Measurements from ENCODE around the gene HMGCL.
A peak's percentile ranks its signal among the peaks of the same experiment; 100 is the strongest.

DNA sequence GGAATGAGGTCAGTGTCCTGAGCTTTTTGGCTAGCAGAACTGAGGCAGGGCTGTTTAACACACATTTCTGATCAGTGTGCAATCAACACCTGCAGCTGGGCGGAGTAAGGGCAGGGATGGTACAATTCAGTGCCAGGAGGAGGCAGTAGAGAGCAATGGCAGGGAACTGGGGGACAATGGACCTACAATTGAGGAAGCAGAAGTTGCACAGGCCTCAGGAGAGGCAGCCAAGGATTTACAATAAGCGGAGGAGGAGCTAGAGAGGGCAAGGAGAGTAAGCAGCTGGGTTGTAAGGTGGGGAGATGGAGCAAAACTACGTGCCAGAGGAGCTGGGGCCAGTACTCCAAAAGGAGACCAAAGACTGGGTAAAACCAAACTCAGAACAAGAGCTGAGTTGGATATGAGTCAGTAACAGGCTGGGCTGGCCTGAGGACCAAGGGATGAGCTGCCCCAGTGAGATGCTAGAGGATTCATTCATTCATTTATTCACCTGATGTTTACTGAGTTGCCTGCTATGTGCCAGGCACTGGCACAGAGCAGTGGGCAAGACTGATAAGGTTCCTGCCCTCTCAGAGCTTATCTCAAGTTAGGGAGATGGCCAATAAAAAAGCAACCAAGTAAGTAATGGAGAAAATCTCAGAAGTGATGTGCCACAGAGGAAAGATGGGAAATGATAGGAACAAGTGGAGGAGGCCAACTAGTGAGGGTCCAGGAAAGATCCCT lies 14.2 kb downstream of the HMGCL start:
- TF ChIP-seq EP300 (IDR thresholded peaks at IDR 0.05; ENCODE audit: borderline replicate concordance) (no peak), RAD21 (IDR thresholded peaks at IDR 0.05; ENCODE audit: low read depth) (peak; percentile 68), TAF1 (IDR thresholded peaks at IDR 0.05; ENCODE audit: low read depth) (no peak), EGR1 (IDR thresholded peaks at IDR 0.05) (no peak), YY1 (IDR thresholded peaks at IDR 0.05; ENCODE audit: low read depth) (no peak), TCF12 (IDR thresholded peaks at IDR 0.05; ENCODE audit: low read depth) (no peak), CREB1 (IDR thresholded peaks at IDR 0.05; ENCODE audit: low read depth) (no peak), FOXM1 (IDR thresholded peaks at IDR 0.05; ENCODE audit: borderline replicate concordance, low read depth) (no peak), CEBPB (IDR thresholded peaks at IDR 0.05) (no peak), TEAD4 (IDR thresholded peaks at IDR 0.05) (no peak), NFIC (IDR thresholded peaks at IDR 0.05) (no peak)
- TF ChIP-seq, protein P1, sequence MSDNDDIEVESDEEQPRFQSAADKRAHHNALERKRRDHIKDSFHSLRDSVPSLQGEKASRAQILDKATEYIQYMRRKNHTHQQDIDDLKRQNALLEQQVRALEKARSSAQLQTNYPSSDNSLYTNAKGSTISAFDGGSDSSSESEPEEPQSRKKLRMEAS (IDR thresholded peaks at IDR 0.05): no peak
- TF ChIP-seq, protein P2, sequence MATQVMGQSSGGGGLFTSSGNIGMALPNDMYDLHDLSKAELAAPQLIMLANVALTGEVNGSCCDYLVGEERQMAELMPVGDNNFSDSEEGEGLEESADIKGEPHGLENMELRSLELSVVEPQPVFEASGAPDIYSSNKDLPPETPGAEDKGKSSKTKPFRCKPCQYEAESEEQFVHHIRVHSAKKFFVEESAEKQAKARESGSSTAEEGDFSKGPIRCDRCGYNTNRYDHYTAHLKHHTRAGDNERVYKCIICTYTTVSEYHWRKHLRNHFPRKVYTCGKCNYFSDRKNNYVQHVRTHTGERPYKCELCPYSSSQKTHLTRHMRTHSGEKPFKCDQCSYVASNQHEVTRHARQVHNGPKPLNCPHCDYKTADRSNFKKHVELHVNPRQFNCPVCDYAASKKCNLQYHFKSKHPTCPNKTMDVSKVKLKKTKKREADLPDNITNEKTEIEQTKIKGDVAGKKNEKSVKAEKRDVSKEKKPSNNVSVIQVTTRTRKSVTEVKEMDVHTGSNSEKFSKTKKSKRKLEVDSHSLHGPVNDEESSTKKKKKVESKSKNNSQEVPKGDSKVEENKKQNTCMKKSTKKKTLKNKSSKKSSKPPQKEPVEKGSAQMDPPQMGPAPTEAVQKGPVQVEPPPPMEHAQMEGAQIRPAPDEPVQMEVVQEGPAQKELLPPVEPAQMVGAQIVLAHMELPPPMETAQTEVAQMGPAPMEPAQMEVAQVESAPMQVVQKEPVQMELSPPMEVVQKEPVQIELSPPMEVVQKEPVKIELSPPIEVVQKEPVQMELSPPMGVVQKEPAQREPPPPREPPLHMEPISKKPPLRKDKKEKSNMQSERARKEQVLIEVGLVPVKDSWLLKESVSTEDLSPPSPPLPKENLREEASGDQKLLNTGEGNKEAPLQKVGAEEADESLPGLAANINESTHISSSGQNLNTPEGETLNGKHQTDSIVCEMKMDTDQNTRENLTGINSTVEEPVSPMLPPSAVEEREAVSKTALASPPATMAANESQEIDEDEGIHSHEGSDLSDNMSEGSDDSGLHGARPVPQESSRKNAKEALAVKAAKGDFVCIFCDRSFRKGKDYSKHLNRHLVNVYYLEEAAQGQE (IDR thresholded peaks at IDR 0.05; ENCODE audit: low read depth): no peak
- TF ChIP-seq, protein P3, sequence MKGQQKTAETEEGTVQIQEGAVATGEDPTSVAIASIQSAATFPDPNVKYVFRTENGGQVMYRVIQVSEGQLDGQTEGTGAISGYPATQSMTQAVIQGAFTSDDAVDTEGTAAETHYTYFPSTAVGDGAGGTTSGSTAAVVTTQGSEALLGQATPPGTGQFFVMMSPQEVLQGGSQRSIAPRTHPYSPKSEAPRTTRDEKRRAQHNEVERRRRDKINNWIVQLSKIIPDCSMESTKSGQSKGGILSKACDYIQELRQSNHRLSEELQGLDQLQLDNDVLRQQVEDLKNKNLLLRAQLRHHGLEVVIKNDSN (IDR thresholded peaks at IDR 0.05): no peak
